K562 (cell line): ENCODE results near the gene PI4KA. TPM values are rescaled to one million over a fixed set of nuclear protein-coding genes. Genes with fewer than 3 reads are reported as not detected.

Experiments
- ATAC-seq: fragments of 200-7000 bp; cut with Tn5 transposase; 3 replicates; pipeline ENCODE4 v1.9.1; 2020; ENCODE audit warnings: moderate library complexity
- BruUV-seq: library from RNA; stranded (reverse); fragments of 400-500 nt; replicated peaks from 2 replicates; lab custom pipeline; 2021; lab: Mats Ljungman, UMichigan
- CTCF ChIA-PET: fragments of 300-600 bp; formaldehyde crosslinking; extraction: SDS; loops from one replicate; lab custom pipeline; 2021; ENCODE audit warnings: low intra/inter-chr PET ratio; lab: Yijun Ruan, JAX
- POLR2A ChIA-PET: fragments of 300-600, 350-650 bp; sonication (Branson Sonifier 250); formaldehyde crosslinking; extraction: SDS; loops from one replicate; lab custom pipeline; 2021; ENCODE audit warnings: antibody characterized with exemption, inconsistent platforms; lab: Yijun Ruan, JAX
- DNase-seq, 4 experiments: peaks; one replicate each; pipeline versions ENCODE4 v3.0.0 to v3.0.0-alpha.2; 2011 to 2018; ENCODE audit warnings: low spot score in 3 of 4, mixed read lengths in 3 of 4; ENCODE audit errors: extremely low read depth in 1 of 4
- FAIRE-seq: peaks from 2 replicates; lab custom pipeline; 2011; peaks lifted over from hg19 to GRCh38; lab: Jason Lieb, UNC
- H2AFZ ChIP-seq: 2 replicates; pipeline ENCODE4 v1.6.0; 2011; ENCODE audit warnings: low read depth, low read length, control low read depth, inconsistent platforms
- H3K27ac ChIP-seq: fragments of 200-600 bp; 3 replicates; pipeline ENCODE4 v1.8.0; 2011; ENCODE audit warnings: low read depth, mild to moderate bottlenecking, control low read depth, inconsistent platforms, low read length, moderate library complexity, mixed read lengths; ENCODE audit errors: extremely low read depth
- H3K27me3 ChIP-seq, 2 experiments: fragments of 300-600 bp in 1 of 2; 2 replicates in 1 of 2; 3 replicates in 1 of 2; pipeline versions ENCODE4 v1.6.0 to v1.8.0; 2011; ENCODE audit warnings: inconsistent platforms in 2 of 2, low read length in 2 of 2, mild to moderate bottlenecking in 1 of 2, mixed read lengths in 1 of 2, moderate library complexity in 1 of 2; ENCODE audit not compliant: control insufficient read depth in 2 of 2, insufficient read depth in 2 of 2
- H3K36me3 ChIP-seq: fragments of 300-600 bp; 3 replicates; pipeline ENCODE4 v1.8.0; 2011; ENCODE audit warnings: mild to moderate bottlenecking, low read length, inconsistent platforms; ENCODE audit not compliant: control insufficient read depth, insufficient read depth
- H3K4me1 ChIP-seq, 2 experiments: fragments of 200-600 bp in 1 of 2; replicated peaks in 1 of 2; 2 replicates in 1 of 2; 3 replicates in 1 of 2; pipeline versions ENCODE4 v1.5.1 to v1.8.0; 2011; ENCODE audit warnings: inconsistent platforms in 2 of 2, low read length in 2 of 2, mild to moderate bottlenecking in 1 of 2, mixed read lengths in 1 of 2, moderate library complexity in 1 of 2; ENCODE audit not compliant: control insufficient read depth in 2 of 2, insufficient read depth in 2 of 2
- H3K4me2 ChIP-seq: 2 replicates; pipeline ENCODE4 v1.6.1; 2011; ENCODE audit warnings: low read length, control low read depth, inconsistent platforms, mixed read lengths; ENCODE audit not compliant: insufficient read depth
- H3K4me3 ChIP-seq: fragments of 200-600 bp; sonication (generic), shearing (Covaris generic); 2 replicates; pipeline ENCODE4 v1.5.1; 2016; ENCODE audit warnings: control low read depth, inconsistent platforms
- H3K79me2 ChIP-seq: fragments of 200-600 bp; 3 replicates; pipeline ENCODE4 v1.8.0; 2011; ENCODE audit warnings: low read length, inconsistent platforms; ENCODE audit not compliant: control insufficient read depth, insufficient read depth
- H3K9ac ChIP-seq, 2 experiments: 2 replicates each; pipeline versions ENCODE4 v1.6.0 to v1.6.1; 2011; ENCODE audit warnings: low read depth in 2 of 2, low read length in 2 of 2, control low read depth in 1 of 2, inconsistent platforms in 1 of 2, mild to moderate bottlenecking in 1 of 2, mixed read lengths in 1 of 2; ENCODE audit not compliant: insufficient read depth in 1 of 2
- H3K9me1 ChIP-seq: one replicate; pipeline ENCODE4 v1.6.0; 2011; ENCODE audit warnings: inconsistent platforms, mild to moderate bottlenecking, low read length, moderate library complexity; ENCODE audit not compliant: control insufficient read depth, insufficient read depth
- H3K9me3 ChIP-seq: replicated peaks from 2 replicates; pipeline ENCODE4 v1.5.1; 2011; ENCODE audit warnings: low read depth, low read length, inconsistent platforms; ENCODE audit not compliant: control insufficient read depth, insufficient read depth
- H4K20me1 ChIP-seq: replicated peaks from 2 replicates; pipeline ENCODE4 v1.6.1; 2011; ENCODE audit warnings: low read length, inconsistent platforms, mixed read lengths; ENCODE audit not compliant: control insufficient read depth, insufficient read depth
- HBP1 ChIP-seq: fragments of 450-650 bp; formaldehyde crosslinking; IDR thresholded peaks from 2 replicates; pipeline ENCODE4 v1.4.0; 2022; ENCODE audit warnings: missing genetic modification characterization
- KDM2B ChIP-seq: fragments of 250-450 bp; sonication (Bioruptor Pico); IDR thresholded peaks from 2 replicates; pipeline ENCODE4 v1.8.0; 2021; ENCODE audit warnings: mild to moderate bottlenecking, moderate library complexity
- PCBP2 ChIP-seq: fragments of 200-400 bp; formaldehyde crosslinking; IDR thresholded peaks from 2 replicates; pipeline ENCODE4 v1.6.1; 2018; ENCODE audit warnings: low read length, low read depth, mild to moderate bottlenecking, moderate library complexity; ENCODE audit not compliant: poor library complexity, severe bottlenecking
- RAD21 ChIP-seq, 2 experiments: fragments of 250-450 bp in 1 of 2; fragments of 450-650 bp in 1 of 2; sonication (Bioruptor Pico) in 1 of 2; formaldehyde crosslinking in 1 of 2; IDR thresholded peaks in 1 of 2; conservative IDR thresholded peaks in 1 of 2; 2 replicates each; pipeline versions ENCODE4 v1.4.0 to v1.8.0; 2020 to 2022; ENCODE audit warnings: mild to moderate bottlenecking in 2 of 2, moderate library complexity in 1 of 2
- ZNF318 ChIP-seq, 2 experiments: fragments of 450-650 bp; IDR thresholded peaks; 2 replicates each; pipeline ENCODE4 v1.6.1; 2016; ENCODE audit warnings: mild to moderate bottlenecking in 2 of 2, borderline replicate concordance in 1 of 2, low read depth in 1 of 2, moderate library complexity in 1 of 2
- ZNF780A ChIP-seq: fragments of 250-450 bp; sonication (Bioruptor Pico); IDR thresholded peaks from 2 replicates; pipeline ENCODE4 v1.5.0; 2021; ENCODE audit warnings: mild to moderate bottlenecking
- WGBS: fragments of 100-300 bp; shearing (Covaris generic); methylation state at CpG from one replicate; pipeline ENCODE4 v1.1.6; 2016; ENCODE audit warnings: low coverage, mixed read lengths; ENCODE audit not compliant: insufficient coverage; ENCODE audit errors: missing lambda C conversion rate; 5-methylcytosine and 5-hydroxymethylcytosine counted together
- in situ Hi-C: fragments of 300-500 bp; cut with MboI; formaldehyde crosslinking; loops from 4 replicates; pipeline ENCODE4 v1.15.0; 2018; ENCODE audit warnings: inconsistent platforms, mixed read lengths
- intact Hi-C: fragments of 100-400 bp; cut with micrococcal nuclease; formaldehyde crosslinking; loops from 2 replicates; pipeline ENCODE4 v1.14.2; 2022
- polyA plus RNA-seq, 8 experiments: library from polyadenylated mRNA; depleted of rRNA in 4 of 8; stranded (reverse) in 5 of 8; unstranded in 3 of 8; fragments of >200 nt; fragmentation: Nextera tagmentation in 2 of 8; fragmentation: Illumina TruSeq in 1 of 8; extraction: Ambion mirVana in 2 of 8; extraction: Trizol in 1 of 8; gene quantifications; 2 replicates each; pipeline versions ENCODE4 v1.2.1 to v1.2.3, GENCODE V29; 2011 to 2014; ENCODE audit warnings: inconsistent platforms in 1 of 8, missing spikeins in 1 of 8
- total RNA-seq, 7 experiments: library from RNA; depleted of rRNA in 6 of 7; stranded (reverse); fragments of >200 nt in 6 of 7; fragmentation: Illumina TruSeq in 2 of 7; extraction: Trizol in 2 of 7; gene quantifications; 2 replicates each; pipeline versions ENCODE4 v1.2.1 to v1.2.3, GENCODE V29; 2011 to 2021; ENCODE audit warnings: low replicate concordance in 1 of 7

Gene PI4KA
- total and polyA plus RNA-seq, 9 of the 15 experiments (the other 6 are each of a cell fraction or from before 2014, with no cell fraction given): 7.3 to 187 (median 84.7) TPM

- peaks cover 17% of the 10 kb centered on the region for H4K20me1 ChIP-seq
- ChIA-PET CTCF (no interaction called here), POLR2A (interaction anchor here (0.6 to 3.7 kb wide), 6 partner anchors 8 to 308 kb away, joined by 3 to 21 read pairs (median 4); no protein-coding TSS in a partner anchor)
- no TSS peak for BruUV-seq
- no peak overlapping the region for H3K4me3 ChIP-seq
- no peak for DNase-seq
- no peak for FAIRE-seq
- H3K4me1 ChIP-seq: peaks cover 4 to 14% of the 10 kb centered on the region in 2 experiments; a peak in 3 of 5 replicates
- intact Hi-C loops: no loop called here
- no peaks in the 10 kb centered on the region for H3K79me2 ChIP-seq
- no peak for ATAC-seq
- 83% methylated on average over 7 of the region's 7 CpGs for WGBS
- H2AFZ ChIP-seq: no peak overlapping the region
- no peaks in the 10 kb centered on the region for H3K9me1 ChIP-seq
- no peak overlapping the region for H3K27ac ChIP-seq
- in situ Hi-C loops: no loop called here
- H3K36me3 ChIP-seq: peaks cover 85% of the 10 kb centered on the region; the same call in 2 of the 3 replicates
- 0 out of 4 replicates have a peak overlapping the region, but pooled peaks of 1 of the 2 experiments have one; percentile 0 for H3K9ac ChIP-seq
- no peaks in the 10 kb centered on the region for H3K27me3 ChIP-seq
- H3K4me2 ChIP-seq: no peak overlapping the region
- H3K9me3 ChIP-seq: no peaks in the 10 kb centered on the region
- TF ChIP-seq HBP1 (CRISPR knock-in tag) (no peak), ZNF780A (CRISPR knock-in tag) (no peak), KDM2B (CRISPR knock-in tag) (no peak), PCBP2 (no peak), RAD21 (CRISPR knock-in tag; conservative IDR thresholded peaks at IDR 0.05 in 1 of 2, IDR thresholded peaks at IDR 0.05 in 1 of 2) (no peak), ZNF318 (IDR thresholded peaks at IDR 0.05; ENCODE audit: borderline replicate concordance in 1 of 2, low read depth in 1 of 2) (no peak)
Measured at GRCh38 chr22:20748082-20748481, 110.5 kb downstream of the PI4KA start.
